LNCaP clone FGC (cell line): ENCODE measurements around the gene FGFBP1.

Experiments used
- DNase-seq: peaks from one replicate; pipeline ENCODE4 v3.0.0-alpha.2; 2011; ENCODE audit warnings: low read depth
- H3K4me3 ChIP-seq: 2 replicates; pipeline ENCODE4 v1.5.1; 2011; ENCODE audit warnings: mild to moderate bottlenecking, low read depth, low read length, control low read depth
- CTCF ChIP-seq: IDR thresholded peaks from 2 replicates; pipeline ENCODE4 v1.5.1; 2012; ENCODE audit warnings: mild to moderate bottlenecking; ENCODE audit not compliant: control insufficient read depth, insufficient read depth; ENCODE audit errors: extremely low read depth

Gene FGFBP1

GRCh38 chr4:15948826-15949225, 10.3 kb upstream of the FGFBP1 start:
- H3K4me3 ChIP-seq, result no peak overlapping the region
- no peak for TF ChIP-seq CTCF
- DNase-seq, result no peak

- DNase-seq, result no peak
- no peak overlapping the region for H3K4me3 ChIP-seq
- TF ChIP-seq CTCF, result no peak
Observed at GRCh38 chr4:15947684-15948083, 9.1 kb upstream of the FGFBP1 start.

GRCh38 chr4:15945516-15945915, 7.0 kb upstream of the FGFBP1 start:
- TF ChIP-seq CTCF, result no peak
- no peak for DNase-seq
- no peak overlapping the region for H3K4me3 ChIP-seq

GRCh38 chr4:15944895-15945294, 6.4 kb upstream of the FGFBP1 start:
- no peak for DNase-seq
- H3K4me3 ChIP-seq, result no peak overlapping the region
- no peak for TF ChIP-seq CTCF

GRCh38 chr4:15942283-15942682, 3.7 kb upstream of the FGFBP1 start:
- H3K4me3 ChIP-seq, result no peak overlapping the region
- TF ChIP-seq CTCF, result no peak
- no peak for DNase-seq

GRCh38 chr4:15938182-15938581, 358 bp downstream of the FGFBP1 start:
- H3K4me3 ChIP-seq, result no peak overlapping the region
- TF ChIP-seq CTCF, result no peak
- DNase-seq, result no peak

- H3K4me3 ChIP-seq, result no peak overlapping the region
- no peak for TF ChIP-seq CTCF
- no peak for DNase-seq
Observed at GRCh38 chr4:15936495-15936894, 2.0 kb downstream of the FGFBP1 start.
